Measurements from ENCODE around the gene MAN1A1.

- no peak for TF ChIP-seq FOXJ3 (CRISPR knock-in tag; IDR thresholded peaks at IDR 0.05; ENCODE audit: borderline replicate concordance)
- no peak for TF ChIP-seq CTCF (IDR thresholded peaks at IDR 0.05)
- TF ChIP-seq ARID4B (CRISPR knock-in tag; IDR thresholded peaks at IDR 0.05; ENCODE audit: borderline replicate concordance): no peak
- no peak for TF ChIP-seq CREB1 (CRISPR knock-in tag; IDR thresholded peaks at IDR 0.05)
- TF ChIP-seq FOXK1 (CRISPR knock-in tag; IDR thresholded peaks at IDR 0.05): no peak
- no peak for TF ChIP-seq TP53 (CRISPR knock-in tag; IDR thresholded peaks at IDR 0.05)
- no peak for TF ChIP-seq ATF3 (CRISPR knock-in tag; conservative IDR thresholded peaks at IDR 0.05)
- TF ChIP-seq ZNF423 (CRISPR knock-in tag; IDR thresholded peaks at IDR 0.05): no peak
- TF ChIP-seq ZNF138 (CRISPR knock-in tag; conservative IDR thresholded peaks at IDR 0.05): no peak
- no peak for TF ChIP-seq E2F5 (CRISPR knock-in tag; IDR thresholded peaks at IDR 0.05)
- TF ChIP-seq ZSCAN18 (CRISPR knock-in tag; IDR thresholded peaks at IDR 0.05): no peak
These were observed 169.7 kb downstream of the MAN1A1 start for GRCh38 chr6:119179842-119180241.
